HUES48 (cell line): ENCODE measurements around the gene SLX9.

Source experiments
- H3K27ac ChIP-seq: one replicate; pipeline ENCODE4 v1.7.0; 2013; ENCODE audit warnings: low read depth, low read length, inconsistent platforms
- H3K27me3 ChIP-seq: 2 replicates; pipeline ENCODE4 v1.6.1; 2013; ENCODE audit warnings: mild to moderate bottlenecking, low read length; ENCODE audit not compliant: control insufficient read depth, insufficient read depth
- H3K36me3 ChIP-seq: 2 replicates; pipeline ENCODE4 v1.6.1; 2013; ENCODE audit warnings: low read length; ENCODE audit not compliant: control insufficient read depth, insufficient read depth
- H3K4me1 ChIP-seq: 2 replicates; pipeline ENCODE4 v1.6.1; 2013; ENCODE audit warnings: mild to moderate bottlenecking, low read length; ENCODE audit not compliant: control insufficient read depth, insufficient read depth
- H3K4me3 ChIP-seq: 2 replicates; pipeline ENCODE4 v1.5.1; 2013; ENCODE audit warnings: mild to moderate bottlenecking, low read depth, low read length
- H3K9ac ChIP-seq: 2 replicates; pipeline ENCODE4 v1.6.1; 2013; ENCODE audit warnings: mild to moderate bottlenecking, low read depth, low read length, moderate library complexity
- H3K9me3 ChIP-seq: 2 replicates; pipeline ENCODE4 v1.6.1; 2013; ENCODE audit warnings: low read length; ENCODE audit not compliant: control insufficient read depth, insufficient read depth

Gene SLX9

GRCh38 chr21:44984792-44985440, 45.1 kb downstream of the SLX9 start:
- H3K27ac ChIP-seq: no peak overlapping the region
- H3K9me3 ChIP-seq: no peaks in the 10 kb centered on the region
- no peaks in the 10 kb centered on the region for H3K36me3 ChIP-seq
- no peaks in the 10 kb centered on the region for H3K4me1 ChIP-seq
- H3K27me3 ChIP-seq: no peaks in the 10 kb centered on the region
- H3K9ac ChIP-seq: no peak overlapping the region
- H3K4me3 ChIP-seq: no peak overlapping the region

- Histone ChIP-seq H3K27ac (no peak overlapping the region), H3K9ac (no peak overlapping the region), H3K4me1 (no peaks in the 10 kb centered on the region), H3K4me3 (no peak overlapping the region), H3K9me3 (no peaks in the 10 kb centered on the region), H3K27me3 (no peaks in the 10 kb centered on the region), H3K36me3 (no peaks in the 10 kb centered on the region)
These were observed 45.9 kb downstream of the SLX9 start for GRCh38 chr21:44985441-44986401.

GRCh38 chr21:44986471-44987291, 46.9 kb downstream of the SLX9 start:
- no peak overlapping the region for H3K9ac ChIP-seq
- H3K4me3 ChIP-seq: no peak overlapping the region
- no peaks in the 10 kb centered on the region for H3K27me3 ChIP-seq
- no peaks in the 10 kb centered on the region for H3K36me3 ChIP-seq
- no peak overlapping the region for H3K27ac ChIP-seq
- H3K4me1 ChIP-seq: no peaks in the 10 kb centered on the region
- H3K9me3 ChIP-seq: no peaks in the 10 kb centered on the region

DNA sequence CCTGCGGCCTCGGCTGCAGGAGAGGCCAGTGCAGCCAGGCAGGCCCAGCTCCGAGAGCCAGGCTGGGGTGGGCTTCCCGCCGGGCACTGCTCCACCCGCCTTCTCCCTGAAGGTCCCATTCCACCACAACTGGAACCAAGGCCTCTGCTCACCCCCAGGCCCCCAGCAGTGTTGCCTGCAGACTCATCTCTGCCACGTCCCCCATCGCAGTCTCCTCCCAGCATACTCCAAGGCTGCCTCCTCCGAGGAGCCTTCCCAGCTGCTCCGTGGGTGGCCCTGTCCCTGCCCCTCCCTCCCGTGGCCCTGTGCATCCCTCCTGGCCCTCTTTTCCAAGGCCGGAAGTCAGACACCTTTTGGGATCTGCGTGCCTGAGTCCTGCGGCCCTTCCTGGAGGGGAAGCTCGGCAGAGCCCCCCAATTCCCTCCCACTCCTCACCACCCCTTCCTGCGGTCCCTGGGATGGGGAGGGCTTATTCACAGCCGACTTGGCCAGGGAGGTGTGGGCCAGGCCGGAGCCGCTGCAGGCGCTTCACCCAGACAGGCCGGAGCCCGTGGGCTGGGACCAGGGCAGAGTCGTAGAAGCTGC, 47.6 kb downstream of the SLX9 start:
- Histone ChIP-seq H3K9me3 (no peaks in the 10 kb centered on the region), H3K9ac (no peak overlapping the region), H3K4me3 (no peak overlapping the region), H3K27ac (no peak overlapping the region), H3K36me3 (no peaks in the 10 kb centered on the region), H3K4me1 (no peaks in the 10 kb centered on the region), H3K27me3 (no peaks in the 10 kb centered on the region)

DNA sequence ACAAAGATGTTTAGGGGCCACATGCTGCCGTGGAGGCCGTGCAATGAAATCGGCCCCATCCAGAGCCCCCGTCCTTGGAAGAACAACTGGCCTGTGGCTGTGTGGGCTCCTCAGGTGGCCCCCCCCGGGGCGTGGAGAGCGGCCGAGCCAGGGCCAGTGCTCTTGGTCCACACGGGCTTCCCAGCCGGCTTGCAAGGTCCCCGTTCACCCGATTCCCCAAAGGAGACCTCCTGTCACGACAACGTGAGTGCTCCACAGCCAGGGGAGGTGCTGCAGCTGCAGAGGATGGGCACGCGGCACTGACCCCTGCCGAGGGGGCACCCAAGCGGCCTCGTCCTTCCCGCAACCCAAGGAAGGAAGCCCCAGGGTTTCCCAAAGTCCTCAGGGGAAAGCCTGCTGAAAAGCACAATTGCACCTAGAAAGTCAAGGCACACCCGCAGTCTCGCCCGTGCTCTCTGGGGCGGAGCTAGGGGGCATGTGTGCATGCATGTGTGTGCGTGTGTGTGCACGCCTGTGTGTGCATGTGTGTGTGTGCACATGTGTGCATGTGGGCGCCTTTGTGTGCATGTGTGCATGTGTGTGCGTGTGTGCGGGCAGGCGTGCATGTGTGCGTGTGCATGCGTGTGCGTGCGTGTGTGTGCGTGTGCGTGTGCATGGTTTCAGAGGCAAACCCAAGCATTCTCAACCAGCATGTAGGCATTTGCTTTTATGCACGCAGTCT, 48.2 kb downstream of the SLX9 start:
- Histone ChIP-seq H3K9ac (no peak overlapping the region), H3K4me1 (no peaks in the 10 kb centered on the region), H3K36me3 (no peaks in the 10 kb centered on the region), H3K4me3 (no peak overlapping the region), H3K27me3 (no peaks in the 10 kb centered on the region), H3K9me3 (no peaks in the 10 kb centered on the region), H3K27ac (no peak overlapping the region)

GRCh38 chr21:44988607-44989536, 49.0 kb downstream of the SLX9 start:
- no peak overlapping the region for H3K4me3 ChIP-seq
- no peak overlapping the region for H3K9ac ChIP-seq
- no peaks in the 10 kb centered on the region for H3K9me3 ChIP-seq
- no peak overlapping the region for H3K27ac ChIP-seq
- no peaks in the 10 kb centered on the region for H3K4me1 ChIP-seq
- no peaks in the 10 kb centered on the region for H3K36me3 ChIP-seq
- no peaks in the 10 kb centered on the region for H3K27me3 ChIP-seq

GRCh38 chr21:44989537-44989886, 49.7 kb downstream of the SLX9 start:
- H3K36me3 ChIP-seq: no peaks in the 10 kb centered on the region
- no peak overlapping the region for H3K27ac ChIP-seq
- no peak overlapping the region for H3K4me3 ChIP-seq
- H3K4me1 ChIP-seq: no peaks in the 10 kb centered on the region
- no peak overlapping the region for H3K9ac ChIP-seq
- H3K27me3 ChIP-seq: no peaks in the 10 kb centered on the region
- H3K9me3 ChIP-seq: no peaks in the 10 kb centered on the region

DNA sequence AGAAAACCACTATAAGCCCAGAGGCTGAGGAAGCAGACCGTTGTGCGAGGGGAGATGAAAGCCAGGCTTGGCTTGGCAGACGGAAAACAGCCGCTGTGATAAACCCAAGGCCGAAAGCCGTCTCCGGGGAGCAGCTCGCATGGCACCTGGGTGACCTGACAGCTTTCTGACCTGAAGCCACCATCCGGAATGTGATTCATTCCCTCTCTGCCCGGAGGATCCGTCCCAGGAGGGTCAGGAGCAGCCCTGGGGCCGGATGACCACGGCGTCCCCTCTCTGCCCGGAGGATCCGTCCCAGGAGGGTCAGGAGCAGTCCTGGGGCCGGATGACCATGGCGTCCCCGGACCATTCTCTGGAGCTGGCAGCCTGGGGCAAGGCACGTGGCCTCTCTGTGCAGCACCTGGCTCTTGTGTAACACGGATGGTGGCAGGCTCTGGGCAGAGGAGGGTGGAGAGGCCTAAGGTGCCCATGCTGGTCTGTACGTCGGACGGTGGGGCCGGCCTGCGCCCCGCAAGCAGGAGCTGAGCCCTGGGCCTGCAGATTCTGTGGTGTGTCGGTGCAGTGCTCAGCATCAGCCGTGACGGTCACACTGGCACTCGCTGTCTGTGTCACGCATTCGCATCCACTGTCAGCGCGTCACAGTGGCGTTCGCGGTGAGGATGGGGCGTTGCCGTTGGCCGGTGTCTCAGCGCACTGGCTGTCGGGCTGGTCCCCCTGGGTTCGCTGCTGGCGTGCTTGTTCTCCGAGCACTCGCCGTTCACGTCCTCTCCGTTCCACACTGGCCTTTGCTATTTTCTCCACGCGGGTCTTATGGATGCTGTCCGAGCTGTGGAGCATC, 50.3 kb downstream of the SLX9 start:
- Histone ChIP-seq H3K36me3 (no peaks in the 10 kb centered on the region), H3K4me1 (no peaks in the 10 kb centered on the region), H3K9ac (no peak overlapping the region), H3K9me3 (no peaks in the 10 kb centered on the region), H3K27me3 (no peaks in the 10 kb centered on the region), H3K27ac (no peak overlapping the region), H3K4me3 (no peak overlapping the region)

DNA sequence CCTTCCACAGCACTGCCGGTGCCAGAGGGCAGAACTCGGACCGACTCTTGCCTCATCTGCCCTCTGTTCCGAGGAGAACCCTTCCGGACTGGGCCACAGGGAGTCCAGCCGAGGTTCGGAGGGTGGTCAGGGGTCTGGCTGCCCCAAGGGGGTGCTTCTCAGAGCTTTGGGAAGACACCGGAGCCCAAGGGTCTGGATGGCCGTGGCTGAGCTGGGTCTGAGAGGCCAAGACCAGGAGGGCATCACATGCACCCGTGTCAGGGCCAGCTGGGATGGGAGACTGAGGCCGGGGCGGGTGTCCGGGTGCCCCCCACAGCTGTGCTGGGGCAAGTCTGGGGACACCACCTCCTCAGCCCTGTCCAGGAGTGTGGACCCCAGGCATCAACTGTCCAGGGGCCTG, 51.1 kb downstream of the SLX9 start:
- Histone ChIP-seq H3K36me3 (no peaks in the 10 kb centered on the region), H3K27me3 (no peaks in the 10 kb centered on the region), H3K4me3 (no peak overlapping the region), H3K9me3 (no peaks in the 10 kb centered on the region), H3K9ac (no peak overlapping the region), H3K27ac (no peak overlapping the region), H3K4me1 (no peaks in the 10 kb centered on the region)
